Keratinocyte (primary cell): Measurements from ENCODE around the gene CCR8.

Experiments
- CTCF ChIP-seq, 3 experiments: IDR thresholded peaks in 1 of 3; conservative IDR thresholded peaks in 1 of 3; optimal IDR thresholded peaks in 1 of 3; 2 replicates in 2 of 3; 3 replicates in 1 of 3; pipeline versions ENCODE3 to v1.5.1; 2011; ENCODE audit warnings: low read length in 3 of 3, mild to moderate bottlenecking in 3 of 3, moderate library complexity in 2 of 3, control low read depth in 1 of 3, inconsistent platforms in 1 of 3; ENCODE audit not compliant: insufficient read depth in 2 of 3; ENCODE audit errors: extremely low read depth in 1 of 3
- EZH2 ChIP-seq: IDR thresholded peaks from one replicate; pipeline ENCODE4 v1.6.1; 2012; ENCODE audit warnings: inconsistent platforms, mild to moderate bottlenecking, low read length, moderate library complexity

DNA sequence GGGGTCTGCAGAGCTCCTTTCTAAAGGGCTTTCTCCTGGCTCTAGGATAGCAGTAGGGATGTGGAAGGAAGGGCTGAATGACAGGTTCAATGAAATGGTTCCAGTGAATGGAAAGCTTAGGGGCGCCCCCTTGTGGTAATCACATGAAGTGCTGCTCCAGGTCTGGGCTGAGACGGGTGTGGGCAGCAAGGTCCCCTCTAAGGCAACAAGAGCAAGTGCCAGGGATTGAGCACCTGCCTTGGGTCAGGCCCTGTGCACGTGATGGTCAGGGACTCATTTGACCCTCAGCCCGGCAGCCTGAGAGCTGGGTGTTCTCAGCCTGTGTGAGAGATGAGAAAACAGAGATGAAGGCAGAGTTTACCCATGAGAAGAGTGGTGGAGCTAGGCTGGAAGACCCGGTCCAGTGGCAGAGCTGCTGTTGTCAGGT is 37.6 kb upstream of the CCR8 start:
- TF ChIP-seq CTCF (optimal IDR thresholded peaks at IDR 0.05 in 1 of 3, IDR thresholded peaks at IDR 0.05 in 1 of 3, conservative IDR thresholded peaks at IDR 0.05 in 1 of 3; ENCODE audit: extremely low read depth in 1 of 3, insufficient read depth in 2 of 3, low read length in 3 of 3) = peak; percentile 88 to 97 (median 95)
- no peak for TF ChIP-seq EZH2
